Mesenchymal stem cell (in vitro differentiated cells and primary cell): ENCODE data around the gene ADAMTS17.
A peak's percentile ranks its signal among the peaks of the same experiment; 100 is the strongest.

Experiments
- DNase-seq: peaks from one replicate; pipeline ENCODE4 v3.0.0-alpha.2; 2013
- H2AFZ ChIP-seq: one replicate; pipeline ENCODE4 v1.6.1; 2013; ENCODE audit warnings: low read depth, mild to moderate bottlenecking, control low read depth, inconsistent platforms, low read length, moderate library complexity
- H2AK5ac ChIP-seq: 2 replicates; pipeline ENCODE4 v1.6.1; 2013; ENCODE audit warnings: low read length, moderate library complexity, mild to moderate bottlenecking, inconsistent platforms; ENCODE audit not compliant: severe bottlenecking
- H2BK120ac ChIP-seq: one replicate; pipeline ENCODE4 v1.6.1; 2013; ENCODE audit warnings: low read depth, mild to moderate bottlenecking, inconsistent platforms, low read length, moderate library complexity
- H2BK12ac ChIP-seq, 2 experiments: one replicate each; pipeline ENCODE4 v1.6.1; 2013; ENCODE audit warnings: inconsistent platforms in 2 of 2, low read length in 2 of 2, mild to moderate bottlenecking in 2 of 2, moderate library complexity in 2 of 2, control low read depth in 1 of 2
- H2BK15ac ChIP-seq: one replicate; pipeline ENCODE4 v1.6.1; 2013; ENCODE audit warnings: mild to moderate bottlenecking, low read depth, inconsistent platforms; ENCODE audit not compliant: poor library complexity, severe bottlenecking
- H2BK5ac ChIP-seq: 2 replicates; pipeline ENCODE4 v1.6.1; 2013; ENCODE audit warnings: low read depth, mild to moderate bottlenecking, low read length, control low read depth, inconsistent platforms; ENCODE audit not compliant: poor library complexity, severe bottlenecking
- H3K14ac ChIP-seq, 2 experiments: one replicate each; pipeline ENCODE4 v1.6.1; 2013; ENCODE audit warnings: inconsistent platforms in 2 of 2, low read length in 2 of 2, control low read depth in 1 of 2, mild to moderate bottlenecking in 1 of 2, moderate library complexity in 1 of 2
- H3K18ac ChIP-seq, 2 experiments: one replicate each; pipeline ENCODE4 v1.6.1; 2013; ENCODE audit warnings: inconsistent platforms in 2 of 2, low read length in 2 of 2, control low read depth in 1 of 2, low read depth in 1 of 2, mild to moderate bottlenecking in 1 of 2
- H3K23ac ChIP-seq, 2 experiments: one replicate each; pipeline ENCODE4 v1.6.1; 2013; ENCODE audit warnings: inconsistent platforms in 2 of 2, low read length in 2 of 2, mild to moderate bottlenecking in 2 of 2, moderate library complexity in 2 of 2, control low read depth in 1 of 2
- H3K27ac ChIP-seq: 2 replicates; pipeline ENCODE4 v1.5.1; 2013; ENCODE audit warnings: mild to moderate bottlenecking, moderate library complexity, low read length, control low read depth, inconsistent platforms; ENCODE audit not compliant: poor library complexity, severe bottlenecking
- H3K27me3 ChIP-seq, 2 experiments: 2 replicates each; pipeline versions ENCODE4 v1.6.1 to v1.7.0; 2013; ENCODE audit warnings: low read length in 2 of 2, mild to moderate bottlenecking in 2 of 2, moderate library complexity in 2 of 2, control low read depth in 1 of 2, inconsistent platforms in 1 of 2; ENCODE audit not compliant: control insufficient read depth in 1 of 2, insufficient read depth in 1 of 2
- H3K36me3 ChIP-seq, 2 experiments: 2 replicates each; pipeline versions ENCODE4 v1.6.1 to v1.7.0; 2013; ENCODE audit warnings: low read length in 2 of 2, control low read depth in 1 of 2, inconsistent platforms in 1 of 2, low read depth in 1 of 2, mild to moderate bottlenecking in 1 of 2; ENCODE audit not compliant: insufficient read depth in 2 of 2, control insufficient read depth in 1 of 2
- H3K4ac ChIP-seq, 2 experiments: one replicate each; pipeline ENCODE4 v1.6.1; 2013; ENCODE audit warnings: inconsistent platforms in 2 of 2, low read length in 2 of 2, mild to moderate bottlenecking in 2 of 2, moderate library complexity in 2 of 2, control low read depth in 1 of 2, low read depth in 1 of 2
- H3K4me1 ChIP-seq: 2 replicates; pipeline ENCODE4 v1.6.1; 2013; ENCODE audit warnings: low read depth, low read length, control low read depth; ENCODE audit not compliant: control insufficient read depth, insufficient read depth
- H3K4me2 ChIP-seq: 2 replicates; pipeline ENCODE4 v1.6.1; 2013; ENCODE audit warnings: low read length, mild to moderate bottlenecking, inconsistent platforms; ENCODE audit not compliant: poor library complexity, severe bottlenecking
- H3K4me3 ChIP-seq, 2 experiments: 2 replicates each; pipeline versions ENCODE4 v1.5.1 to v1.7.0; 2013; ENCODE audit warnings: low read length in 2 of 2, mild to moderate bottlenecking in 2 of 2, control low read depth in 1 of 2, low read depth in 1 of 2; ENCODE audit not compliant: insufficient read depth in 1 of 2
- H3K79me1 ChIP-seq: replicated peaks from 2 replicates; pipeline ENCODE4 v1.6.1; 2013; ENCODE audit warnings: mild to moderate bottlenecking, control low read depth, low read length, inconsistent platforms; ENCODE audit not compliant: poor library complexity, severe bottlenecking
- H3K9ac ChIP-seq: 2 replicates; pipeline ENCODE4 v1.7.0; 2013; ENCODE audit warnings: mild to moderate bottlenecking, low read length, moderate library complexity
- H3K9me3 ChIP-seq: 2 replicates; pipeline ENCODE4 v1.7.0; 2013; ENCODE audit warnings: mild to moderate bottlenecking, low read length; ENCODE audit not compliant: control insufficient read depth
- H4K8ac ChIP-seq: one replicate; pipeline ENCODE4 v1.6.1; 2013; ENCODE audit warnings: inconsistent platforms, mild to moderate bottlenecking, low read length, moderate library complexity
- H4K91ac ChIP-seq: one replicate; pipeline ENCODE4 v1.6.1; 2013; ENCODE audit warnings: mild to moderate bottlenecking, low read length, inconsistent platforms
- WGBS: methylation state at CpG from one replicate; pipeline ENCODE4 v1.1.7; 2013; ENCODE audit warnings: mixed read lengths; 5-methylcytosine and 5-hydroxymethylcytosine counted together

ADAMTS17 gene

GRCh38 chr15:99983171-99983885, 358.4 kb downstream of the ADAMTS17 start:
- H4K8ac ChIP-seq: peak overlapping the region; percentile 95
- H3K18ac ChIP-seq: peak overlapping the region; percentile 73 to 91
- peak overlapping the region in 1 of 2 experiments; percentile 22 for H3K14ac ChIP-seq
- H2AFZ ChIP-seq: no peak overlapping the region
- peak overlapping the region; percentile 85 for H4K91ac ChIP-seq
- no peak overlapping the region for H2AK5ac ChIP-seq
- peak overlapping the region; percentile 12 for H2BK15ac ChIP-seq
- H3K79me1 ChIP-seq: no peaks in the 10 kb centered on the region
- H3K27me3 ChIP-seq: peaks cover 0 to 21% of the 10 kb centered on the region in 2 experiments
- peaks cover 4% of the 10 kb centered on the region for H3K9me3 ChIP-seq
- peak overlapping the region; percentile 29 to 71 for H2BK12ac ChIP-seq
- peak overlapping the region; percentile 57 for H3K27ac ChIP-seq
- H3K4me3 ChIP-seq: no peak overlapping the region
- no peak overlapping the region for H3K9ac ChIP-seq
- peak; percentile 40 for DNase-seq
- 10% methylated on average over 14 of the region's 15 CpGs for WGBS
- peak overlapping the region; percentile 85 for H2BK120ac ChIP-seq
- H3K36me3 ChIP-seq: no peaks in the 10 kb centered on the region
- peak overlapping the region; percentile 42 for H3K4me2 ChIP-seq
- no peak overlapping the region for H2BK5ac ChIP-seq
- peaks cover 22% of the 10 kb centered on the region for H3K4me1 ChIP-seq
- H3K4ac ChIP-seq: peak overlapping the region; percentile 84 to 91
- peak overlapping the region in 1 of 2 experiments; percentile 28 for H3K23ac ChIP-seq

- H4K91ac ChIP-seq: no peak overlapping the region
- no peak overlapping the region for H3K23ac ChIP-seq
- H2AFZ ChIP-seq: no peak overlapping the region
- no peak overlapping the region for H2BK15ac ChIP-seq
- no peak overlapping the region for H3K4me3 ChIP-seq
- H3K4me2 ChIP-seq: peak overlapping the region; percentile 42
- no peak overlapping the region for H3K14ac ChIP-seq
- no peaks in the 10 kb centered on the region for H3K9me3 ChIP-seq
- no peak for DNase-seq
- H3K27ac ChIP-seq: no peak overlapping the region
- peaks cover 22% of the 10 kb centered on the region for H3K4me1 ChIP-seq
- no peak overlapping the region for H3K18ac ChIP-seq
- WGBS: 33% methylated on average over 4 of the region's 4 CpGs
- H2BK5ac ChIP-seq: no peak overlapping the region
- H3K79me1 ChIP-seq: no peaks in the 10 kb centered on the region
- peak overlapping the region; percentile 33 for H4K8ac ChIP-seq
- H2BK12ac ChIP-seq: peak overlapping the region in 1 of 2 experiments; percentile 45
- no peak overlapping the region for H3K9ac ChIP-seq
- no peak overlapping the region for H3K4ac ChIP-seq
- H2BK120ac ChIP-seq: no peak overlapping the region
- H2AK5ac ChIP-seq: no peak overlapping the region
- peaks cover 0 to 21% of the 10 kb centered on the region in 2 experiments for H3K27me3 ChIP-seq
- no peaks in the 10 kb centered on the region for H3K36me3 ChIP-seq
Measured at GRCh38 chr15:99982662-99983061, 359.1 kb downstream of the ADAMTS17 start.

- H3K9me3 ChIP-seq: no peaks in the 10 kb centered on the region
- peak overlapping the region in 1 of 2 experiments; percentile 13 for H3K14ac ChIP-seq
- H2AFZ ChIP-seq: no peak overlapping the region
- no peak overlapping the region for H2AK5ac ChIP-seq
- H4K91ac ChIP-seq: peak overlapping the region; percentile 8
- peak overlapping the region; percentile 5 for H4K8ac ChIP-seq
- no peak for DNase-seq
- H2BK12ac ChIP-seq: peak overlapping the region; percentile 8 to 23
- peak overlapping the region; percentile 31 for H2BK15ac ChIP-seq
- no peak overlapping the region for H2BK5ac ChIP-seq
- H3K18ac ChIP-seq: peak overlapping the region in 1 of 2 experiments; percentile 6
- no peak overlapping the region for H3K4me2 ChIP-seq
- no peak overlapping the region for H3K4ac ChIP-seq
- H3K4me3 ChIP-seq: no peak overlapping the region
- H3K9ac ChIP-seq: no peak overlapping the region
- peaks cover 0 to 19% of the 10 kb centered on the region in 2 experiments for H3K27me3 ChIP-seq
- H3K27ac ChIP-seq: no peak overlapping the region
- H3K23ac ChIP-seq: peak overlapping the region in 1 of 2 experiments; percentile 10
- H3K4me1 ChIP-seq: peaks cover 22% of the 10 kb centered on the region
- no peaks in the 10 kb centered on the region for H3K36me3 ChIP-seq
- WGBS: 89% methylated on average over 13 of the region's 16 CpGs
- no peak overlapping the region for H2BK120ac ChIP-seq
- no peaks in the 10 kb centered on the region for H3K79me1 ChIP-seq
Measured at GRCh38 chr15:99981839-99982658, 359.7 kb downstream of the ADAMTS17 start.

- no peak overlapping the region for H2BK15ac ChIP-seq
- H3K9me3 ChIP-seq: no peaks in the 10 kb centered on the region
- H3K27ac ChIP-seq: no peak overlapping the region
- H2BK120ac ChIP-seq: no peak overlapping the region
- H4K8ac ChIP-seq: no peak overlapping the region
- peaks cover 0 to 18% of the 10 kb centered on the region in 2 experiments for H3K27me3 ChIP-seq
- no peak overlapping the region for H3K9ac ChIP-seq
- 80% methylated on average over 1 of the region's 1 CpG for WGBS
- H2BK12ac ChIP-seq: no peak overlapping the region
- peaks cover 27% of the 10 kb centered on the region for H3K4me1 ChIP-seq
- H3K4ac ChIP-seq: no peak overlapping the region
- no peaks in the 10 kb centered on the region for H3K36me3 ChIP-seq
- H4K91ac ChIP-seq: no peak overlapping the region
- H3K23ac ChIP-seq: no peak overlapping the region
- no peaks in the 10 kb centered on the region for H3K79me1 ChIP-seq
- H3K4me2 ChIP-seq: no peak overlapping the region
- DNase-seq: no peak
- no peak overlapping the region for H3K4me3 ChIP-seq
- H3K14ac ChIP-seq: no peak overlapping the region
- H2AK5ac ChIP-seq: no peak overlapping the region
- H2AFZ ChIP-seq: no peak overlapping the region
- H3K18ac ChIP-seq: no peak overlapping the region
- no peak overlapping the region for H2BK5ac ChIP-seq
Measured at GRCh38 chr15:99981191-99981647, 360.6 kb downstream of the ADAMTS17 start.
